Measurements from ENCODE around the gene GSDME.

- no peak for TF ChIP-seq CTCF (IDR thresholded peaks at IDR 0.05)
- no peak for TF ChIP-seq POLR2A (IDR thresholded peaks at IDR 0.05)
Observed at GRCh38 chr7:24728503-24729364, 28.5 kb downstream of the GSDME start.

All from lower leg skin (tissue), 3 donors.